K562 (cell line): Measurements from ENCODE around the gene BRMS1. TPM values are rescaled to one million over a fixed set of nuclear protein-coding genes. Genes with fewer than 3 reads are reported as not detected.

Experiments
- ADNP ChIP-seq: fragments of 200-800 bp; sonication (Bioruptor generic); IDR thresholded peaks from 2 replicates; pipeline ENCODE4 v1.6.1; 2016; ENCODE audit warnings: missing genetic modification characterization, missing compliant biosample characterization
- BMI1 ChIP-seq: fragments of 150-350 bp; IDR thresholded peaks from 2 replicates; pipeline ENCODE4 v1.6.1; 2014; ENCODE audit warnings: low read length
- DPF2 ChIP-seq: fragments of 450-650 bp; IDR thresholded peaks from 2 replicates; pipeline ENCODE4 v1.6.1; 2016
- ETV6 ChIP-seq, 3 experiments: fragments of 150-350 bp in 1 of 3; sonication (generic) in 1 of 3; formaldehyde crosslinking in 1 of 3; IDR thresholded peaks; 2 replicates each; pipeline versions ENCODE4 v1.6.1 to v1.8.0; 2014 to 2022; ENCODE audit warnings: borderline replicate concordance in 2 of 3, low read depth in 2 of 3, antibody characterized with exemption in 1 of 3, low read length in 1 of 3, mild to moderate bottlenecking in 1 of 3, missing genetic modification reagents in 1 of 3
- HDAC2 ChIP-seq: fragments of 450-650 bp; IDR thresholded peaks from 2 replicates; pipeline ENCODE4 v1.6.1; 2016; ENCODE audit warnings: mild to moderate bottlenecking
- HMG20A ChIP-seq: fragments of 450-650 bp; formaldehyde crosslinking; conservative IDR thresholded peaks from 2 replicates; pipeline ENCODE4 v1.4.0; 2020; ENCODE audit warnings: mild to moderate bottlenecking, mixed read lengths
- KLF13 ChIP-seq: fragments of 450-650 bp; IDR thresholded peaks from 2 replicates; pipeline ENCODE4 v1.6.1; 2016; ENCODE audit warnings: missing genetic modification characterization, low read depth, mild to moderate bottlenecking, missing compliant biosample characterization, moderate library complexity, borderline replicate concordance
- MXI1 ChIP-seq: IDR thresholded peaks from 2 replicates; pipeline ENCODE4 v1.6.1; 2011; ENCODE audit warnings: low read depth, mild to moderate bottlenecking, improper control_type of control experiment, low read length
- RBFOX2 ChIP-seq: fragments of 200-400 bp; formaldehyde crosslinking; IDR thresholded peaks from 2 replicates; pipeline ENCODE4 v1.6.1; 2017; ENCODE audit warnings: low read depth, mild to moderate bottlenecking, low read length, moderate library complexity
- RCOR1 ChIP-seq, 2 experiments: IDR thresholded peaks; 2 replicates each; pipeline ENCODE4 v1.6.1; 2012; ENCODE audit warnings: low read depth in 2 of 2, low read length in 2 of 2, borderline replicate concordance in 1 of 2, improper control_type of control experiment in 1 of 2
- ZC3H11A ChIP-seq: IDR thresholded peaks from 2 replicates; pipeline ENCODE4 v1.6.1; 2012; ENCODE audit warnings: low read depth, low read length, improper control_type of control experiment
- ZNF253 ChIP-seq: fragments of 250-450 bp; sonication (Bioruptor Pico); conservative IDR thresholded peaks from 2 replicates; pipeline ENCODE4 v1.6.1; 2021; ENCODE audit warnings: mild to moderate bottlenecking
- ZNF263 ChIP-seq: sonication (generic); formaldehyde crosslinking; IDR thresholded peaks from 2 replicates; pipeline ENCODE4 v1.8.0; 2022; ENCODE audit warnings: mild to moderate bottlenecking, missing genetic modification reagents, borderline replicate concordance
- ZNF282 ChIP-seq: sonication (generic); formaldehyde crosslinking; IDR thresholded peaks from 2 replicates; pipeline ENCODE4 v1.8.1; 2023; ENCODE audit warnings: missing genetic modification reagents
- ZNF431 ChIP-seq: sonication (generic); formaldehyde crosslinking; IDR thresholded peaks from 2 replicates; pipeline ENCODE4 v1.8.0; 2022; ENCODE audit warnings: mild to moderate bottlenecking, missing genetic modification reagents
- ZNF785 ChIP-seq: fragments of 250-450 bp; sonication (Bioruptor Pico); IDR thresholded peaks from 2 replicates; pipeline ENCODE4 v1.4.0; 2020; ENCODE audit warnings: mild to moderate bottlenecking
- polyA plus RNA-seq, 8 experiments: library from polyadenylated mRNA; depleted of rRNA in 4 of 8; stranded (reverse) in 5 of 8; unstranded in 3 of 8; fragments of >200 nt; fragmentation: Nextera tagmentation in 2 of 8; fragmentation: Illumina TruSeq in 1 of 8; extraction: Ambion mirVana in 2 of 8; extraction: Trizol in 1 of 8; gene quantifications; 2 replicates each; pipeline versions ENCODE4 v1.2.1 to v1.2.3, GENCODE V29; 2011 to 2014; ENCODE audit warnings: inconsistent platforms in 1 of 8, missing spikeins in 1 of 8
- total RNA-seq, 7 experiments: library from RNA; depleted of rRNA in 6 of 7; stranded (reverse); fragments of >200 nt in 6 of 7; fragmentation: Illumina TruSeq in 2 of 7; extraction: Trizol in 2 of 7; gene quantifications; 2 replicates each; pipeline versions ENCODE4 v1.2.1 to v1.2.3, GENCODE V29; 2011 to 2021; ENCODE audit warnings: low replicate concordance in 1 of 7
- TF ChIP-seq, protein P1 (sequence below), 2 experiments: fragments of 450-650 bp; IDR thresholded peaks; 2 replicates each; pipeline ENCODE4 v1.6.1; 2016
- TF ChIP-seq, protein P2 (sequence below): sonication (generic); formaldehyde crosslinking; IDR thresholded peaks from 2 replicates; pipeline ENCODE4 v1.8.1; 2022; ENCODE audit warnings: missing genetic modification reagents
- TF ChIP-seq, protein P3 (sequence below): sonication (generic); formaldehyde crosslinking; IDR thresholded peaks from 2 replicates; pipeline ENCODE4 v1.9.0; 2022; ENCODE audit warnings: mild to moderate bottlenecking, missing genetic modification reagents
- TF ChIP-seq, protein P4 (sequence below): sonication (generic); formaldehyde crosslinking; IDR thresholded peaks from 2 replicates; pipeline ENCODE4 v1.9.0; 2022; ENCODE audit warnings: mild to moderate bottlenecking, missing genetic modification reagents
- TF ChIP-seq, protein P5 (sequence below): fragments of 450-650 bp; formaldehyde crosslinking; IDR thresholded peaks from 2 replicates; pipeline ENCODE4 v1.4.0; 2020; ENCODE audit warnings: mild to moderate bottlenecking, mixed read lengths
- TF ChIP-seq, protein P6 (sequence below): fragments of 250-450 bp; sonication (Bioruptor Pico); IDR thresholded peaks from 2 replicates; pipeline ENCODE4 v1.5.0; 2021

Gene BRMS1
- total and polyA plus RNA-seq, 9 of the 15 experiments (the other 6 are each of a cell fraction or from before 2014, with no cell fraction given), result 2.2 to 78.8 (median 33.4) TPM

DNA sequence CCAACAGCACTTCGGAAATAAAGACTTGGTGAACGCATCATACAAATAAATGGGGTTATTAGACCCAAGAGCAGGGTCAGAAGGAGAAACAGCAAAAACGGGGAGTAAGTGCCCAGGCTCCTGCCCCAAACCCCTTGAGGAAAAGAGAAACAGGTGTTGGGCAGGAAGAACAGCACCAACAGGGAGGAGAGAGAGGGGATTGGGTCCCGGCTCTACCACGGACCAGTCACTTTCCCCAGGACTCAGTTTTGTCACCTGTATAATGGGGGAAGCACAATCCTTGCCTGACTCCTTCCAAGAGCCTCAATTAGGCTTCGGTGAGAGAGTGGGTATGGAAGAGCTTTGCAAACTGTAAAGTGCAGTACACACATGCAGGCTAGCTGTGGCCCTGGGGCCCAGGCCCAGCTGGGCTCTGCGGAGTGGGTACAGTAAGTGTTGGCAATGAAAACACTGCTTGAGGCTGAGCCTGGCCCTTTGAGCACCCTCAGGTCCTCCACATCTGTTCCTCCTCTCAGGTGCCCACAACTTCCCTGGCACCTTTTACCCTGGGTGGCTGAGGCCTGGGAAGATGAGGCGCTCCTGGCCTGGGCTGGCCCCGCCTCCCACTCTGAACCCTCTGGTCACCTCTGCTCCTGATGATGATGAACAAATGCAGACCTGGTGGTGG is 17.7 kb upstream of the BRMS1 start (continued):
- TF ChIP-seq ZNF431 (CRISPR knock-in tag), result no peak
- no peak for TF ChIP-seq ETV6 (IDR thresholded peaks at IDR 0.05; ENCODE audit: borderline replicate concordance in 1 of 2, low read depth in 2 of 2, low read length in 1 of 2)
- no peak for TF ChIP-seq ETV6 (CRISPR knock-in tag; IDR thresholded peaks at IDR 0.05; ENCODE audit: borderline replicate concordance)
- no peak for TF ChIP-seq HMG20A (CRISPR knock-in tag)
- TF ChIP-seq, protein P1, sequence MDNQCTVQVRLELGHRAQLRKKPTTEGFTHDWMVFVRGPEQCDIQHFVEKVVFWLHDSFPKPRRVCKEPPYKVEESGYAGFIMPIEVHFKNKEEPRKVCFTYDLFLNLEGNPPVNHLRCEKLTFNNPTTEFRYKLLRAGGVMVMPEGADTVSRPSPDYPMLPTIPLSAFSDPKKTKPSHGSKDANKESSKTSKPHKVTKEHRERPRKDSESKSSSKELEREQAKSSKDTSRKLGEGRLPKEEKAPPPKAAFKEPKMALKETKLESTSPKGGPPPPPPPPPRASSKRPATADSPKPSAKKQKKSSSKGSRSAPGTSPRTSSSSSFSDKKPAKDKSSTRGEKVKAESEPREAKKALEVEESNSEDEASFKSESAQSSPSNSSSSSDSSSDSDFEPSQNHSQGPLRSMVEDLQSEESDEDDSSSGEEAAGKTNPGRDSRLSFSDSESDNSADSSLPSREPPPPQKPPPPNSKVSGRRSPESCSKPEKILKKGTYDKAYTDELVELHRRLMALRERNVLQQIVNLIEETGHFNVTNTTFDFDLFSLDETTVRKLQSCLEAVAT (IDR thresholded peaks at IDR 0.05), result no peak
- peak; percentile 82 for TF ChIP-seq ADNP (tag)
- TF ChIP-seq RCOR1 (IDR thresholded peaks at IDR 0.05; ENCODE audit: borderline replicate concordance in 1 of 2, low read depth in 2 of 2, low read length in 2 of 2), result no peak
- 0 out of 2 replicates have a peak, but pooled peaks have one; percentile 47 for TF ChIP-seq RBFOX2
- no peak for TF ChIP-seq DPF2
- no peak for TF ChIP-seq KLF13
- TF ChIP-seq, protein P2, sequence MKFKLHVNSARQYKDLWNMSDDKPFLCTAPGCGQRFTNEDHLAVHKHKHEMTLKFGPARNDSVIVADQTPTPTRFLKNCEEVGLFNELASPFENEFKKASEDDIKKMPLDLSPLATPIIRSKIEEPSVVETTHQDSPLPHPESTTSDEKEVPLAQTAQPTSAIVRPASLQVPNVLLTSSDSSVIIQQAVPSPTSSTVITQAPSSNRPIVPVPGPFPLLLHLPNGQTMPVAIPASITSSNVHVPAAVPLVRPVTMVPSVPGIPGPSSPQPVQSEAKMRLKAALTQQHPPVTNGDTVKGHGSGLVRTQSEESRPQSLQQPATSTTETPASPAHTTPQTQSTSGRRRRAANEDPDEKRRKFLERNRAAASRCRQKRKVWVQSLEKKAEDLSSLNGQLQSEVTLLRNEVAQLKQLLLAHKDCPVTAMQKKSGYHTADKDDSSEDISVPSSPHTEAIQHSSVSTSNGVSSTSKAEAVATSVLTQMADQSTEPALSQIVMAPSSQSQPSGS (CRISPR knock-in tag), result no peak
- TF ChIP-seq, protein P3, sequence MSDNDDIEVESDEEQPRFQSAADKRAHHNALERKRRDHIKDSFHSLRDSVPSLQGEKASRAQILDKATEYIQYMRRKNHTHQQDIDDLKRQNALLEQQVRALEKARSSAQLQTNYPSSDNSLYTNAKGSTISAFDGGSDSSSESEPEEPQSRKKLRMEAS (CRISPR knock-in tag), result no peak
- no peak for TF ChIP-seq ZC3H11A
- TF ChIP-seq ZNF263, result no peak
- no peak for TF ChIP-seq BMI1
- TF ChIP-seq ZNF785 (CRISPR knock-in tag), result no peak
- TF ChIP-seq, protein P4, sequence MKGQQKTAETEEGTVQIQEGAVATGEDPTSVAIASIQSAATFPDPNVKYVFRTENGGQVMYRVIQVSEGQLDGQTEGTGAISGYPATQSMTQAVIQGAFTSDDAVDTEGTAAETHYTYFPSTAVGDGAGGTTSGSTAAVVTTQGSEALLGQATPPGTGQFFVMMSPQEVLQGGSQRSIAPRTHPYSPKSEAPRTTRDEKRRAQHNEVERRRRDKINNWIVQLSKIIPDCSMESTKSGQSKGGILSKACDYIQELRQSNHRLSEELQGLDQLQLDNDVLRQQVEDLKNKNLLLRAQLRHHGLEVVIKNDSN, result no peak
- TF ChIP-seq ZNF282 (CRISPR knock-in tag), result no peak
- TF ChIP-seq HDAC2, result peak; percentile 33; the same call in 1 of the 2 replicates
- TF ChIP-seq, protein P5, sequence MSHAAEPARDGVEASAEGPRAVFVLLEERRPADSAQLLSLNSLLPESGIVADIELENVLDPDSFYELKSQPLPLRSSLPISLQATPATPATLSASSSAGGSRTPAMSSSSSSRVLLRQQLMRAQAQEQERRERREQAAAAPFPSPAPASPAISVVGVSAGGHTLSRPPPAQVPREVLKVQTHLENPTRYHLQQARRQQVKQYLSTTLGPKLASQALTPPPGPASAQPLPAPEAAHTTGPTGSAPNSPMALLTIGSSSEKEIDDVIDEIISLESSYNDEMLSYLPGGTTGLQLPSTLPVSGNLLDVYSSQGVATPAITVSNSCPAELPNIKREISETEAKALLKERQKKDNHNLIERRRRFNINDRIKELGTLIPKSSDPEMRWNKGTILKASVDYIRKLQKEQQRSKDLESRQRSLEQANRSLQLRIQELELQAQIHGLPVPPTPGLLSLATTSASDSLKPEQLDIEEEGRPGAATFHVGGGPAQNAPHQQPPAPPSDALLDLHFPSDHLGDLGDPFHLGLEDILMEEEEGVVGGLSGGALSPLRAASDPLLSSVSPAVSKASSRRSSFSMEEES (CRISPR knock-in tag), result no peak
- no peak for TF ChIP-seq MXI1
- TF ChIP-seq, protein P6, sequence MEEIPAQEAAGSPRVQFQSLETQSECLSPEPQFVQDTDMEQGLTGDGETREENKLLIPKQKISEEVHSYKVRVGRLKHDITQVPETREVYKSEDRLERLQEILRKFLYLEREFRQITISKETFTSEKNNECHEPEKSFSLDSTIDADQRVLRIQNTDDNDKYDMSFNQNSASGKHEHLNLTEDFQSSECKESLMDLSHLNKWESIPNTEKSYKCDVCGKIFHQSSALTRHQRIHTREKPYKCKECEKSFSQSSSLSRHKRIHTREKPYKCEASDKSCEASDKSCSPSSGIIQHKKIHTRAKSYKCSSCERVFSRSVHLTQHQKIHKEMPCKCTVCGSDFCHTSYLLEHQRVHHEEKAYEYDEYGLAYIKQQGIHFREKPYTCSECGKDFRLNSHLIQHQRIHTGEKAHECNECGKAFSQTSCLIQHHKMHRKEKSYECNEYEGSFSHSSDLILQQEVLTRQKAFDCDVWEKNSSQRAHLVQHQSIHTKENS (CRISPR knock-in tag), result no peak
- TF ChIP-seq ZNF253, result no peak
